ENCODE results near the gene RUFY3.
A peak's percentile ranks its signal among the peaks of the same experiment; 100 is the strongest.
"Not testable (repeated sequence)": the region's sequence is repeated elsewhere in the genome, so short reads cannot be mapped to it uniquely, and the experiment has no call there.

The RUFY3 gene

GRCh38 chr4:70721747-70722146, at the start of gene RUFY3:
TSS of gene RUFY3 (plus strand) at chr4:70721964. CDS start at chr4:70722574, 610 bp downstream.
- no peaks in the 10 kb centered on the region for H3K36me3 Mint-ChIP-seq (ENCODE audit: low read depth)
- H3K27me3 Mint-ChIP-seq (ENCODE audit: low read depth): no peaks in the 10 kb centered on the region
- H3K27ac Mint-ChIP-seq: no peak within 1 kb of the TSS
- peak within 1 kb of the TSS; percentile 12 for H3K4me3 Mint-ChIP-seq
- no peak for DNase-seq (ENCODE audit: low spot score)
- H3K9me3 Mint-ChIP-seq: no peaks in the 10 kb centered on the region
- H3K4me1 Mint-ChIP-seq (ENCODE audit: low read depth): peaks cover 14% of the 10 kb centered on the region

GRCh38 chr4:70674191-70674590, 47.6 kb upstream of the RUFY3 start:
- Mint-ChIP-seq H3K9me3 (no peaks in the 10 kb centered on the region), H3K36me3 (ENCODE audit: low read depth) (no peaks in the 10 kb centered on the region), H3K27ac (no peak overlapping the region), H3K4me1 (ENCODE audit: low read depth) (peaks cover 16% of the 10 kb centered on the region), H3K4me3 (no peak overlapping the region), H3K27me3 (ENCODE audit: low read depth) (peaks cover 31% of the 10 kb centered on the region)
- DNase-seq (ENCODE audit: low spot score): no peak

GRCh38 chr4:70674731-70675130, 47.0 kb upstream of the RUFY3 start:
- H3K36me3 Mint-ChIP-seq (ENCODE audit: low read depth): no peaks in the 10 kb centered on the region
- no peak overlapping the region for H3K27ac Mint-ChIP-seq
- no peak overlapping the region for H3K4me3 Mint-ChIP-seq
- H3K27me3 Mint-ChIP-seq (ENCODE audit: low read depth): peaks cover 30% of the 10 kb centered on the region
- DNase-seq (ENCODE audit: low spot score): no peak
- no peaks in the 10 kb centered on the region for H3K9me3 Mint-ChIP-seq
- peaks cover 20% of the 10 kb centered on the region for H3K4me1 Mint-ChIP-seq (ENCODE audit: low read depth)

GRCh38 chr4:70676554-70677090, 45.1 kb upstream of the RUFY3 start:
- peaks cover 20% of the 10 kb centered on the region for H3K4me1 Mint-ChIP-seq (ENCODE audit: low read depth)
- H3K36me3 Mint-ChIP-seq (ENCODE audit: low read depth): no peaks in the 10 kb centered on the region
- H3K27ac Mint-ChIP-seq: no peak overlapping the region
- DNase-seq (ENCODE audit: low spot score): no peak
- peaks cover 15% of the 10 kb centered on the region for H3K27me3 Mint-ChIP-seq (ENCODE audit: low read depth)
- H3K4me3 Mint-ChIP-seq: no peak overlapping the region
- H3K9me3 Mint-ChIP-seq: no peaks in the 10 kb centered on the region

GRCh38 chr4:70678383-70678999, 43.3 kb upstream of the RUFY3 start:
- peak overlapping the region; percentile 27 for H3K4me3 Mint-ChIP-seq
- no peaks in the 10 kb centered on the region for H3K36me3 Mint-ChIP-seq (ENCODE audit: low read depth)
- peak overlapping the region; percentile 1 for H3K27ac Mint-ChIP-seq
- no peaks in the 10 kb centered on the region for H3K9me3 Mint-ChIP-seq
- H3K27me3 Mint-ChIP-seq (ENCODE audit: low read depth): peaks cover 11% of the 10 kb centered on the region
- no peak for DNase-seq (ENCODE audit: low spot score)
- H3K4me1 Mint-ChIP-seq (ENCODE audit: low read depth): peaks cover 20% of the 10 kb centered on the region

- Mint-ChIP-seq H3K9me3 (no peaks in the 10 kb centered on the region), H3K27ac (no peak overlapping the region), H3K4me1 (ENCODE audit: low read depth) (peaks cover 20% of the 10 kb centered on the region), H3K27me3 (ENCODE audit: low read depth) (no peaks in the 10 kb centered on the region), H3K36me3 (ENCODE audit: low read depth) (no peaks in the 10 kb centered on the region), H3K4me3 (no peak overlapping the region)
- no peak for DNase-seq (ENCODE audit: low spot score)
Measured at GRCh38 chr4:70680934-70681333, 40.8 kb upstream of the RUFY3 start.

- H3K27me3 Mint-ChIP-seq (ENCODE audit: low read depth): no peaks in the 10 kb centered on the region
- H3K27ac Mint-ChIP-seq: no peak overlapping the region
- H3K36me3 Mint-ChIP-seq (ENCODE audit: low read depth): no peaks in the 10 kb centered on the region
- DNase-seq (ENCODE audit: low spot score): no peak
- peaks cover 17% of the 10 kb centered on the region for H3K4me1 Mint-ChIP-seq (ENCODE audit: low read depth)
- H3K9me3 Mint-ChIP-seq: no peaks in the 10 kb centered on the region
- no peak overlapping the region for H3K4me3 Mint-ChIP-seq
Measured at GRCh38 chr4:70681704-70682103, 40.1 kb upstream of the RUFY3 start.

- not testable (repeated sequence) for H3K27ac Mint-ChIP-seq; H3K27me3 Mint-ChIP-seq (ENCODE audit: low read depth); H3K36me3 Mint-ChIP-seq (ENCODE audit: low read depth); H3K4me3 Mint-ChIP-seq; H3K9me3 Mint-ChIP-seq; DNase-seq (ENCODE audit: low spot score)
- peaks cover 15% of the 10 kb centered on the region for H3K4me1 Mint-ChIP-seq (ENCODE audit: low read depth)
Measured at GRCh38 chr4:70682142-70682541, 39.6 kb upstream of the RUFY3 start.

- DNase-seq (ENCODE audit: low spot score): no peak
- Mint-ChIP-seq H3K27me3 (ENCODE audit: low read depth) (no peaks in the 10 kb centered on the region), H3K36me3 (ENCODE audit: low read depth) (peaks cover 21% of the 10 kb centered on the region), H3K4me3 (peak overlapping the region; percentile 96), H3K9me3 (no peaks in the 10 kb centered on the region), H3K4me1 (ENCODE audit: low read depth) (peaks cover 25% of the 10 kb centered on the region), H3K27ac (peak overlapping the region; percentile 92)
Measured at GRCh38 chr4:70687392-70687791, 34.4 kb upstream of the RUFY3 start.

- Mint-ChIP-seq H3K4me1 (ENCODE audit: low read depth) (peaks cover 25% of the 10 kb centered on the region), H3K36me3 (ENCODE audit: low read depth) (peaks cover 21% of the 10 kb centered on the region), H3K9me3 (no peaks in the 10 kb centered on the region), H3K4me3 (peak within 1 kb of the TSS; percentile 96), H3K27me3 (ENCODE audit: low read depth) (no peaks in the 10 kb centered on the region), H3K27ac (peak within 1 kb of the TSS; percentile 92)
- peak; percentile 93 for DNase-seq (ENCODE audit: low spot score)
Measured at GRCh38 chr4:70687821-70688794, 33.7 kb upstream of the RUFY3 start, which contains the start of gene UTP3. TSS of gene UTP3 (plus strand) at chr4:70688532. CDS start at chr4:70688678, 146 bp downstream.

GRCh38 chr4:70688795-70689231, 33.0 kb upstream of the RUFY3 start:
- DNase-seq (ENCODE audit: low spot score): no peak
- H3K27me3 Mint-ChIP-seq (ENCODE audit: low read depth): no peaks in the 10 kb centered on the region
- H3K4me3 Mint-ChIP-seq: peak overlapping the region; percentile 96
- H3K27ac Mint-ChIP-seq: peak overlapping the region; percentile 92
- H3K36me3 Mint-ChIP-seq (ENCODE audit: low read depth): peaks cover 21% of the 10 kb centered on the region
- peaks cover 25% of the 10 kb centered on the region for H3K4me1 Mint-ChIP-seq (ENCODE audit: low read depth)
- H3K9me3 Mint-ChIP-seq: no peaks in the 10 kb centered on the region

- Mint-ChIP-seq H3K27ac (no peak overlapping the region), H3K27me3 (ENCODE audit: low read depth) (no peaks in the 10 kb centered on the region), H3K4me3 (no peak overlapping the region), H3K36me3 (ENCODE audit: low read depth) (peaks cover 21% of the 10 kb centered on the region), H3K4me1 (ENCODE audit: low read depth) (peaks cover 25% of the 10 kb centered on the region), H3K9me3 (no peaks in the 10 kb centered on the region)
- no peak for DNase-seq (ENCODE audit: low spot score)
Measured at GRCh38 chr4:70691661-70692060, 30.1 kb upstream of the RUFY3 start.

- not testable (repeated sequence) for H3K27ac Mint-ChIP-seq; H3K9me3 Mint-ChIP-seq; H3K4me3 Mint-ChIP-seq; H3K27me3 Mint-ChIP-seq (ENCODE audit: low read depth); DNase-seq (ENCODE audit: low spot score)
- Mint-ChIP-seq H3K4me1 (ENCODE audit: low read depth) (peaks cover 14% of the 10 kb centered on the region), H3K36me3 (ENCODE audit: low read depth) (peaks cover 10% of the 10 kb centered on the region)
Measured at GRCh38 chr4:70694633-70695032, 27.1 kb upstream of the RUFY3 start.

- not testable (repeated sequence) for H3K27me3 Mint-ChIP-seq (ENCODE audit: low read depth); H3K9me3 Mint-ChIP-seq; H3K36me3 Mint-ChIP-seq (ENCODE audit: low read depth); H3K4me1 Mint-ChIP-seq (ENCODE audit: low read depth); H3K27ac Mint-ChIP-seq; H3K4me3 Mint-ChIP-seq; DNase-seq (ENCODE audit: low spot score)
Measured at GRCh38 chr4:70698435-70698834, 23.3 kb upstream of the RUFY3 start.
